Neural cell (in vitro differentiated cells): Measurements from ENCODE around the gene ULBP1. TPM values are rescaled to one million over a fixed set of nuclear protein-coding genes. Genes with fewer than 3 reads are reported as not detected.

Experiments used
- H2AFZ ChIP-seq: fragments of 200-600, 300-800 bp; sonication (generic), shearing (Covaris generic); 2 replicates; pipeline ENCODE4 v1.6.0; 2014; ENCODE audit warnings: low read depth, mild to moderate bottlenecking, antibody characterized with exemption, low read length, moderate library complexity
- H3F3A ChIP-seq: fragments of 200-600 bp; shearing (Covaris generic); 2 replicates; pipeline ENCODE4 v1.6.1; 2016; ENCODE audit warnings: mild to moderate bottlenecking, moderate library complexity, mixed read lengths, antibody characterized with exemption, low read length; ENCODE audit not compliant: insufficient read depth, poor library complexity, severe bottlenecking
- H3K27ac ChIP-seq: fragments of 200-600, 300-800 bp; sonication (generic), shearing (Covaris generic); 2 replicates; pipeline ENCODE4 v1.5.1; 2014; ENCODE audit warnings: mild to moderate bottlenecking, low read length, moderate library complexity
- H3K27me3 ChIP-seq: fragments of 300-800, 200-600 bp; sonication (generic), shearing (Covaris generic); 2 replicates; pipeline ENCODE4 v1.6.0; 2014; ENCODE audit warnings: mild to moderate bottlenecking, low read depth, low read length, moderate library complexity; ENCODE audit not compliant: insufficient read depth
- H3K36me3 ChIP-seq: fragments of 300-800, 200-600 bp; sonication (generic), shearing (Covaris generic); 2 replicates; pipeline ENCODE4 v1.5.1; 2014; ENCODE audit warnings: mild to moderate bottlenecking, antibody characterized with exemption, low read length, moderate library complexity; ENCODE audit not compliant: insufficient read depth
- H3K4me2 ChIP-seq: fragments of 300-800, 200-600 bp; sonication (generic), shearing (Covaris generic); 2 replicates; pipeline ENCODE4 v1.6.0; 2014; ENCODE audit warnings: mild to moderate bottlenecking, low read length
- H3K4me3 ChIP-seq: fragments of 300-800, 200-600 bp; sonication (generic), shearing (Covaris generic); 2 replicates; pipeline ENCODE4 v1.5.1; 2014; ENCODE audit warnings: mild to moderate bottlenecking, low read length, moderate library complexity
- H3K79me2 ChIP-seq: fragments of 200-600 bp; shearing (Covaris generic); replicated peaks from 2 replicates; pipeline ENCODE4 v1.6.0; 2014; ENCODE audit warnings: mild to moderate bottlenecking, low read length, moderate library complexity; ENCODE audit not compliant: insufficient read depth
- H3K9ac ChIP-seq: fragments of 300-800, 200-600 bp; sonication (generic), shearing (Covaris generic); 2 replicates; pipeline ENCODE4 v1.6.1; 2016; ENCODE audit warnings: mild to moderate bottlenecking, low read length, mixed read lengths
- H3K9me2 ChIP-seq: fragments of 200-600 bp; shearing (Covaris generic); 2 replicates; pipeline ENCODE4 v1.6.1; 2016; ENCODE audit warnings: mild to moderate bottlenecking, low read length, mixed read lengths; ENCODE audit not compliant: insufficient read depth
- H3K9me3 ChIP-seq: fragments of 200-600, 300-800 bp; sonication (generic), shearing (Covaris generic); 2 replicates; pipeline ENCODE4 v1.6.1; 2016; ENCODE audit warnings: mild to moderate bottlenecking, mixed run types, low read length, moderate library complexity, mixed read lengths
- H4K20me1 ChIP-seq: fragments of 200-600 bp; shearing (Covaris generic); 2 replicates; pipeline ENCODE4 v1.6.1; 2016; ENCODE audit warnings: mild to moderate bottlenecking, mixed run types; ENCODE audit not compliant: insufficient read depth
- CTCF ChIP-seq: fragments of 450-650 bp; IDR thresholded peaks from 2 replicates; pipeline ENCODE4 v1.5.1; 2014; ENCODE audit warnings: antibody characterized with exemption, mild to moderate bottlenecking, moderate library complexity; ENCODE audit not compliant: poor library complexity, severe bottlenecking
- EP300 ChIP-seq: fragments of 450-650 bp; conservative IDR thresholded peaks from 2 replicates; pipeline ENCODE4 v1.6.1; 2014; ENCODE audit warnings: antibody characterized with exemption, mild to moderate bottlenecking, moderate library complexity; ENCODE audit not compliant: poor library complexity, severe bottlenecking
- EZH2 ChIP-seq: fragments of 200-600, 300-800 bp; shearing (Covaris generic), sonication (generic); IDR thresholded peaks from 2 replicates; pipeline ENCODE4 v1.6.1; 2014; ENCODE audit warnings: antibody characterized with exemption, low read length, borderline replicate concordance, mild to moderate bottlenecking; ENCODE audit not compliant: insufficient read depth, poor library complexity, severe bottlenecking
- MXI1 ChIP-seq: fragments of 450-650 bp; conservative IDR thresholded peaks from 2 replicates; pipeline ENCODE4 v1.6.1; 2014; ENCODE audit warnings: antibody characterized with exemption, mild to moderate bottlenecking; ENCODE audit not compliant: poor library complexity, severe bottlenecking
- POLR2AphosphoS5 ChIP-seq: IDR thresholded peaks from 2 replicates; pipeline ENCODE4 v1.6.1; 2012
- TAF1 ChIP-seq: IDR thresholded peaks from 2 replicates; pipeline ENCODE4 v1.6.1; 2012; ENCODE audit warnings: low read depth
- polyA plus RNA-seq: library from polyadenylated mRNA; depleted of rRNA; stranded (reverse); fragments of >200 nt; gene quantifications from 2 replicates; pipeline ENCODE4 v1.2.3, GENCODE V29; 2014
- TF ChIP-seq, protein P1 (sequence below): IDR thresholded peaks from 2 replicates; pipeline ENCODE4 v1.6.1; 2012; ENCODE audit warnings: borderline replicate concordance

ULBP1 gene
- polyA plus RNA-seq, 1 donor from 2014 or later = 0.22 TPM

GRCh38 chr6:149988550-149989346 is 25.0 kb downstream of the ULBP1 start:
- H2AFZ ChIP-seq = no peak overlapping the region
- peaks cover 99% of the 10 kb centered on the region for H3K27me3 ChIP-seq
- TF ChIP-seq, protein P1, sequence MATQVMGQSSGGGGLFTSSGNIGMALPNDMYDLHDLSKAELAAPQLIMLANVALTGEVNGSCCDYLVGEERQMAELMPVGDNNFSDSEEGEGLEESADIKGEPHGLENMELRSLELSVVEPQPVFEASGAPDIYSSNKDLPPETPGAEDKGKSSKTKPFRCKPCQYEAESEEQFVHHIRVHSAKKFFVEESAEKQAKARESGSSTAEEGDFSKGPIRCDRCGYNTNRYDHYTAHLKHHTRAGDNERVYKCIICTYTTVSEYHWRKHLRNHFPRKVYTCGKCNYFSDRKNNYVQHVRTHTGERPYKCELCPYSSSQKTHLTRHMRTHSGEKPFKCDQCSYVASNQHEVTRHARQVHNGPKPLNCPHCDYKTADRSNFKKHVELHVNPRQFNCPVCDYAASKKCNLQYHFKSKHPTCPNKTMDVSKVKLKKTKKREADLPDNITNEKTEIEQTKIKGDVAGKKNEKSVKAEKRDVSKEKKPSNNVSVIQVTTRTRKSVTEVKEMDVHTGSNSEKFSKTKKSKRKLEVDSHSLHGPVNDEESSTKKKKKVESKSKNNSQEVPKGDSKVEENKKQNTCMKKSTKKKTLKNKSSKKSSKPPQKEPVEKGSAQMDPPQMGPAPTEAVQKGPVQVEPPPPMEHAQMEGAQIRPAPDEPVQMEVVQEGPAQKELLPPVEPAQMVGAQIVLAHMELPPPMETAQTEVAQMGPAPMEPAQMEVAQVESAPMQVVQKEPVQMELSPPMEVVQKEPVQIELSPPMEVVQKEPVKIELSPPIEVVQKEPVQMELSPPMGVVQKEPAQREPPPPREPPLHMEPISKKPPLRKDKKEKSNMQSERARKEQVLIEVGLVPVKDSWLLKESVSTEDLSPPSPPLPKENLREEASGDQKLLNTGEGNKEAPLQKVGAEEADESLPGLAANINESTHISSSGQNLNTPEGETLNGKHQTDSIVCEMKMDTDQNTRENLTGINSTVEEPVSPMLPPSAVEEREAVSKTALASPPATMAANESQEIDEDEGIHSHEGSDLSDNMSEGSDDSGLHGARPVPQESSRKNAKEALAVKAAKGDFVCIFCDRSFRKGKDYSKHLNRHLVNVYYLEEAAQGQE = no peak
- no peak for TF ChIP-seq EZH2
- no peak for TF ChIP-seq MXI1
- no peaks in the 10 kb centered on the region for H4K20me1 ChIP-seq
- H3K4me3 ChIP-seq = no peak overlapping the region
- H3K27ac ChIP-seq = no peak overlapping the region
- peaks cover 22% of the 10 kb centered on the region for H3K9me3 ChIP-seq
- H3F3A ChIP-seq = no peaks in the 10 kb centered on the region
- H3K4me2 ChIP-seq = no peak overlapping the region
- H3K79me2 ChIP-seq = no peaks in the 10 kb centered on the region
- H3K9ac ChIP-seq = no peak overlapping the region
- no peaks in the 10 kb centered on the region for H3K9me2 ChIP-seq
- no peaks in the 10 kb centered on the region for H3K36me3 ChIP-seq

- Histone ChIP-seq H4K20me1 (no peaks in the 10 kb centered on the region), H3K27me3 (peaks cover 94% of the 10 kb centered on the region), H3F3A (no peaks in the 10 kb centered on the region), H3K4me2 (peak overlapping the region; percentile 28), H3K9me3 (peaks cover 22% of the 10 kb centered on the region), H2AFZ (no peak overlapping the region), H3K36me3 (no peaks in the 10 kb centered on the region), H3K79me2 (no peaks in the 10 kb centered on the region), H3K9ac (no peak overlapping the region), H3K4me3 (peak overlapping the region; percentile 65), H3K9me2 (no peaks in the 10 kb centered on the region), H3K27ac (no peak overlapping the region)
- TF ChIP-seq EZH2 = peak; percentile 5
- no peak for TF ChIP-seq EP300
- no peak for TF ChIP-seq POLR2AphosphoS5
- TF ChIP-seq, protein P1 = no peak
- TF ChIP-seq CTCF = no peak
- TF ChIP-seq TAF1 = no peak
Measured at GRCh38 chr6:149990212-149990660, 26.5 kb downstream of the ULBP1 start.
